GM12873 (cell line): ENCODE data around the gene LAMC3.

ENCODE experiments used
- CTCF ChIP-seq: IDR thresholded peaks from 2 replicates; pipeline ENCODE4 v1.5.1; 2012; ENCODE audit warnings: low read depth, mild to moderate bottlenecking, moderate library complexity, low read length, control low read depth; ENCODE audit not compliant: insufficient read depth; ENCODE audit errors: missing control alignments

LAMC3 gene

GRCh38 chr9:131091352-131091992 is 82.5 kb downstream of the LAMC3 start:
- TF ChIP-seq CTCF, result no peak

GRCh38 chr9:131092030-131092429 is 83.1 kb downstream of the LAMC3 start:
- no peak for TF ChIP-seq CTCF

GRCh38 chr9:131092548-131093440 is 83.8 kb downstream of the LAMC3 start:
- no peak for TF ChIP-seq CTCF

GRCh38 chr9:131094015-131094414 is 85.0 kb downstream of the LAMC3 start:
- TF ChIP-seq CTCF, result no peak

- TF ChIP-seq CTCF, result no peak
These were observed 85.6 kb downstream of the LAMC3 start for GRCh38 chr9:131094622-131095021.

GRCh38 chr9:131095666-131096268 is 86.8 kb downstream of the LAMC3 start:
- no peak for TF ChIP-seq CTCF
